ENCODE measurements around the gene AFF1.

The AFF1 gene, protein sequence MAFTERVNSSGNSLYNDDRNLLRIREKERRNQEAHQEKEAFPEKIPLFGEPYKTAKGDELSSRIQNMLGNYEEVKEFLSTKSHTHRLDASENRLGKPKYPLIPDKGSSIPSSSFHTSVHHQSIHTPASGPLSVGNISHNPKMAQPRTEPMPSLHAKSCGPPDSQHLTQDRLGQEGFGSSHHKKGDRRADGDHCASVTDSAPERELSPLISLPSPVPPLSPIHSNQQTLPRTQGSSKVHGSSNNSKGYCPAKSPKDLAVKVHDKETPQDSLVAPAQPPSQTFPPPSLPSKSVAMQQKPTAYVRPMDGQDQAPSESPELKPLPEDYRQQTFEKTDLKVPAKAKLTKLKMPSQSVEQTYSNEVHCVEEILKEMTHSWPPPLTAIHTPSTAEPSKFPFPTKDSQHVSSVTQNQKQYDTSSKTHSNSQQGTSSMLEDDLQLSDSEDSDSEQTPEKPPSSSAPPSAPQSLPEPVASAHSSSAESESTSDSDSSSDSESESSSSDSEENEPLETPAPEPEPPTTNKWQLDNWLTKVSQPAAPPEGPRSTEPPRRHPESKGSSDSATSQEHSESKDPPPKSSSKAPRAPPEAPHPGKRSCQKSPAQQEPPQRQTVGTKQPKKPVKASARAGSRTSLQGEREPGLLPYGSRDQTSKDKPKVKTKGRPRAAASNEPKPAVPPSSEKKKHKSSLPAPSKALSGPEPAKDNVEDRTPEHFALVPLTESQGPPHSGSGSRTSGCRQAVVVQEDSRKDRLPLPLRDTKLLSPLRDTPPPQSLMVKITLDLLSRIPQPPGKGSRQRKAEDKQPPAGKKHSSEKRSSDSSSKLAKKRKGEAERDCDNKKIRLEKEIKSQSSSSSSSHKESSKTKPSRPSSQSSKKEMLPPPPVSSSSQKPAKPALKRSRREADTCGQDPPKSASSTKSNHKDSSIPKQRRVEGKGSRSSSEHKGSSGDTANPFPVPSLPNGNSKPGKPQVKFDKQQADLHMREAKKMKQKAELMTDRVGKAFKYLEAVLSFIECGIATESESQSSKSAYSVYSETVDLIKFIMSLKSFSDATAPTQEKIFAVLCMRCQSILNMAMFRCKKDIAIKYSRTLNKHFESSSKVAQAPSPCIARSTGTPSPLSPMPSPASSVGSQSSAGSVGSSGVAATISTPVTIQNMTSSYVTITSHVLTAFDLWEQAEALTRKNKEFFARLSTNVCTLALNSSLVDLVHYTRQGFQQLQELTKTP

DNA sequence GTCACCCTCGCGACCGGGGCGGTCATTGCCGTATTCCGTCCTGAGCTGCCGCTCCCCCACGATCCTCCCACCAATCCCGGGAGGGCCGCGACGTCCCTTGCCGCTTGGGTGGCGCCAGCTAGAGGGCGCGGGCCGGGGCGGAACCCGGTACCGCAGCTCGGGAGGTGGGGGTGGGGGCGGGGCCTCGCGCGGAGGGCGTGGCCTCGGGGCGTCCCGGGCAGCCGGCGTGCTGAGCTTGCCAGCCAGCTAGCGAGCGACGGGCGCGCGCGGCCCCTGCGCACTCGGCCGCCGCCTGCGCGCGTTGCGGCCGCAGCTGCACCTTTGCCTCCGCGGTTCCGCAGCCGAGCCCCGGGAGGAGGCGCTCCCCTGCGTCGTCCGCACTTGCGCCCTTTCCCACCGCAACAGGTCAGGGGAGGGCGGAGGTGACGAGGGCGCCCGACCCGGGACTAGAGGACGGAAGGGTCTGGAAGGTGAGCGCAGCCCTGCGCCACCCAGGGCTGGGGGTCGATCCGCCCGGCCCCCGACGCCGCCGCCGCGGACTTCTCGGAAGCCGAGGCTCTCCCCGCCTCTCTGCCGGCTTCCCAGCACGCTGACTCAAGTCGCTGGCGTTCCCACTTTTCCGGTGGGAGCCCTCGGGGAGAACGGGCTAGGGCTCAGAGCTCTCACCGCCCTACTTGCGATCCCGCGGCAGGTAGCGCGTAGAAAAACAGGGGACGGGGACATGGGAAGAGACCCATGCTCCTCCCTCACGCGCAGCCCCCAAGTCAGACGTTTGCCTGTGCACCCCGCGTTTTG lies at the start of gene AFF1:
AFF1 (plus strand) TSS at position 241 of the 795 bp plus-strand sequence. CDS start 13,523 bp downstream, outside the sequence.
- peak; percentile 77 to 88 for DNase-seq

DNA sequence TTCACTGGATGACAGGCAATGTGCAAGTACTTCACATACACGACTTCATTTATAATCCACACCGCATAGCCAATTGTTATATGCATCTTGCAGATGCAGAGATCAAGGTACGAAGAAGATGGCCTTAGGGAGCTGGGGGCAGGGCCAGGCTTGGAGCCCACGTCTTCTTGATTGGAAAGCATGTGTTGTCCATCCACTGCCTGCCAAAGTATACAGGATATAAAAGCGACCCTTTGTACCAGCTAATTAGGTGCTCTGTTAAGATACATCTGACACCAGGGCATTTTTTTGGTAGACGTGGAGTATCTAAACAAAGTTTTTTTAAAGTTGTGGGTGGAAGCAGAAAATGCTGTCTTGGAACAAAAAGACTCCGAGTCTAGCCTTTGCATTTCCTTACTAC lies 44.0 kb upstream of the AFF1 start:
- no peak for DNase-seq

DNA sequence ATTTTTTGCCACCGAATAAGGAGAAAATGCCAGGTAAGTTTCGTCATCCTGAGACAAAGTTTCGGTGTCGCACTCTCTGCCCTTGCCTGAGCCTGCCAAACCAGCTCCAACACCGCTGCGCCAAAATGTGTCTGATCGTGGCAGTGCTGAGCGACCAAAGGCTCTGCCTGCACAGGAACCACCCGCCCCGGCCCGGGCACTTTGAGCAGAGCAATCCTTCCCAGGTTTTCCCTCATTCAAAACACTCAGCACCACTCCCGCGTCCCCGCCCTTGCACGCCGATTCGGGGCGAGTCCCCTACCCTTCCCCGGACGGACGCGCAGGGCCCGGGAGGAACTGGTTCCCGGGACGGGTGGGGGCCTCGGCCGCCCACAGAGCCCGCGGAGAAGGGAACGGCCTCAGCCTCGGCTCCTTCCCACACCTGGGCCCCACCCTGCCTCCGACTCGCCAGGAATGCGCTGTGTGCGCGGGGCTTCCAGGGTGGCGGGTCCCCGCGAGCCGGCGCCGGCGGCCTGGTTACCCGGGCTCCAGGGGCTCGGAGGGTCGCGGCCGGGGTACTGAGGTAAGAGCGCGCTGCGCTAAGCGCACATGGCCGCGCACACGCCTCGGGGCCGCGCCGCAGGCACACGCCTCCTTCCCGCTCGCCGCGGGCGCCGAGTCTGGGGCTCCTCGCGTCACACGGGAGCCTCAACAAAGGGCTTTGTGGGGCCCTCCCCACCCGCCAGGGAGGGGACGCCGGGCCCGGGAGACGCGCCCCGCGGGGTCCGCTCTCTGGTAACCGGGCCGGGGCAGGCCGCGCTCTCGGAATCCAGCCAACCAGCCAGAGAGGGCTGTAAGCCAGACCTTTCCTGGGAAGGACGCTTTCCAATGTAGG lies 42.8 kb upstream of the AFF1 start, which contains the start of gene C4orf36:
C4orf36 (minus strand) TSS at position 661 of the 874 bp plus-strand sequence. CDS start 902 bp downstream, outside the sequence.
- peak; percentile 51 to 65 for DNase-seq

DNA sequence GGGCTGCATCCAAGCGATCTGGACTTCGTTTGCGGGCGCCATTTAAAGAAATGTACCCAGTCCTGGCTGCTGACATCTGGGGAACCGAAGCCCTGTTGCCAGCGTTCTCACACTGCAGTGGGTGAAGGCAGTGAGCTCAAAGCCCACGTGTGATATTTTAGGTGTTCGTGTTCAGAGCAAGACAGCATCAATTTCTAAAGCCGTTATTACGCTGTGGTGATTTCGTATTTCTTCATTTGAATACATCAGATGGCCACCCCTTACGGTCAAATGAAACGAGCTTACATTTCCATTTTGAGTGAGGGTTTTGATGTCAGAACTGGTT lies 42.2 kb upstream of the AFF1 start:
- DNase-seq: no peak

DNA sequence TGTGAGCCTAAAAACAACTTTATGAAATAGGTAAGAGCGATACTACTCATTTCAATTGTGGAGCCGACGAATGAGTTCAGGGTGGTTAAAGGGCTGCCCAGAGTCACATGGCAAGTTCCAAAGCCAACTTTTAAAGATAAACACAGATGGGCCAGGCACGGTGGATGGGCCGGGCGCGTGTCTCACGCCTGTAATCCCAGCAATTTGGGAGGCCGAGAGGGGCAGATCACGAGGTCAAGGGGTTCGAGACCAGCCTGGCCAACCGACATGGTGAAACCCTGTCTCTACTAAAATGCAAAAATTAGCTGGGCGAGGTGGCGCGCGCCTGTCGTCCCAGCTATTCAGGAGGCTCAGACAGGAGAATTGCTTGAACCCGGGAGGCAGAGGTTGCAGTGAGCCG lies 41.7 kb upstream of the AFF1 start:
- no peak for DNase-seq

DNA sequence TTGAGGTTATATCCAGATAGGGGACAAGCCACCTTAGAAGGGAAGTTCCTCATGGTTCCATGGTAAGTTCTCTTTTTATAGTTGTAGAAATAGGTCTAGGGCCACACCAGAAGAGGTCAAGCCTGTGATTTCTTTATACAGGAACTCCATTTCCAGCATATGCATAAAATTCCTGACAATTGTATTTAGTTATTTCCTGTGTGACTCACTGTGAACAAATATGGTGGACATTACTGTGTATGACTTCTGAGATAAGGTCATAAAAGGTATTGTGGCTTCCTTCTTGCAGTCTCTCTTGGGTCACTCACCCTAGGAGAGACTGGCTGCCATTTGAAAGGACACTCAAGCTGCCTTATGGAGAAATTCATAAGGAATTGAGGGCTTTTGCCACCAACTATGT lies 40.4 kb upstream of the AFF1 start:
- DNase-seq: no peak

DNA sequence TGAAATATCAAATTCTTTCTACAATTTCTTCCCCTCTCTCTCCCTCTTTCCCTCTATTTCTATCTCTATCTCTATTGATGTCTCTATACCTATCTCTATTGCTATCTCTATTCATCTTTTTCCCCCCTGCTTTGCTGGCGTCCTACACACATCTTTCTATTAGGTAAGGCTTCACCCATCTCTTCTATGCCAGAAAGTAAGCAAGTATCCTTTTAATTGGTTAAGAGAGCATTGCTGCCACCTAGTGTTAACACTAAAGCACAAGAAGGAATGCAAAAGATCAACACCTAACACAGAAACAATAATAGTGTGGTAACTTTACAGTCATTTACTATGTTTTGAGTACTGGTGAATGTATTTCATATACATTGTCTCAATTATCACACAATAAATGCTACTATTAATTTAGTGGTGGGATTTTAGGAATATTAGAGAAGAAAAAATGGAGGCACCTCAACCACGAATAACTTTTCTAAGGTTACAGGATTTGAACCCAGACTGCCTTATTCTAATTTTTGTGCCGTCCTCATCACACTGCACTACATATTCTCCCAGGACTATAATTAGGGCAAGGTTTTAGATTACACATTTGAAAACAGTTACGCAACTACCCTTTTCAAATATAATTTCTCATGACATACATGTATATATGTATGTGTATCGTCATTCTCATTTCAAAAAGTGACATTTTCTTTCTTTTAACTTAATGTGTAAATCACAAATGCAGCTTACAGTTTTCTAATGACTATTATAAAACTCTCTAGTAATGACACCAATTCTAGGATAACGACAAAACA lies 38.9 kb upstream of the AFF1 start:
- DNase-seq: peak; percentile 6 to 32

DNA sequence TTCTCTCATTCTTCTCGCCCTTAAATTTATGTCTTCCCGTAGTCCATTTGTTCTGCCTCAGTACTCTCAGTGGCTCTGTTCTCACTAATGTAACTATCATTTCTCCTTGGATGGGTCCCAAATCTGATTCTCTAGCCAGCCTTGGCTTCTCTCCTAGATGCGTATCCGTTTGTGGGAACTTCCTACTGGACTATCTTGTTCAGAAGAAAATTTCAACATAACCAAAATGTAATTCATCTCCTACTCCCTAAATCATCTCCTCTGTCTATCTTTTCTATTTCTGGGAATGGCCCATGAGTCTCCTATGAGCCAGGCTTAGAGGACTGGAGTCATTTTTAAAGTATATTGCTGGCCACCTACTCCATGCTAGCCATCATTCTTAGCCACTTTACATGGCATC lies 38.2 kb upstream of the AFF1 start:
- no peak for DNase-seq

DNA sequence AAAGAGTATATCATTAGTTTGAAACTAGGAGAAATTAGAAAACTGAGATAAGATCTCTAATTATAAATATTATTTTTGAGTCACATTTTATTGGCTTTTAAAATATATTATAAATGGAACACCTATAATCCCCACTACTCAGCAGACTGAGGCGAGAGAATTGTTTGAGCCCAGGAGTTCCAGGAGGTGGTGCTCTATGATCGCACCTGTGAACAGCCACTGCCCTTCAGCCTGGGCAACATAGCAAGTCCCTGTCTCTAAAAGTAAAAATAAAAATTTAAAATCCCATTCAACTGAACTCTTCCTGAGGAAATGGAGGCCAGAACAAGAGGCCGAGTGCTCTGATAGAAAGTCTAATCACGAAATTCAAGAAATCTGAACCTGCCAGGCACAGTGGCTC lies 36.2 kb upstream of the AFF1 start:
- DNase-seq: no peak

DNA sequence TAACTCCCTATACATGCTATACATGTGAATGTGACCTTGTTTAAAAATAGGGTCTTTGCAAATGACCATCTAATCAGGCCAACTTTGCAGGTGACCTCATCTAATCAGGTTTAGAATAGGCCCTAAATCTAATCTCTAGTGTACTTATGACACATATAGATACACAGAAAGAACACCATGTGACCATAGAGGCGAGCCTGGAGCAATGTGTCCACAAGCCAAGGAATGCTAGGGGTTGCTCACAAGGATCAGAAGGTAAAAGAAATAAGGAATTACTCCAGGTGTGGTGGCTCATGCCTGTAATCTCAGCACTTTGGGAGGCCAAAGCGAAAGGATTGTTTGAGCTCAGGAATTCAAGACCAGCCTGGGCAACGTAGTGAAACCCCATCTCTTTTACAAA lies 32.9 kb upstream of the AFF1 start:
- DNase-seq: no peak

DNA sequence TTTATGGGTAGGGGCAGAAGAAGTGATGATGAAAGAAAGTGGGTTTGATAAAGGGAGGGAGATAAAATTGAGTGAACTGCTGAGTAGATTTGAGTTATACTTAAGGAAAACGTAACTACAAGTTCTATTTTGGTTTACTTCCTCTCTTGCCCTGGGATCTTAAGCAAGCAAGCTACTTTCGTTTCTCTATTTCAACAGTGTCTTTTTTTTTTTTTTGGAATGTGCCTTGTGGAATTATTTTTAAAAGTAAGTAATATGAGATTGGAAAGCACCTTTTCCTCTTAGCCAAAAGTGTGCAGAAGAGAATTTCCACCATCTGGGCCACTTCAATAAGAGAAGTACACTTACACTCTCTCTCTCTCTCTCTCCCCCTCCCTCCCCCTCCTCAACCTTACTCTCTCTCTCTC lies 26.6 kb upstream of the AFF1 start:
- no peak for DNase-seq

DNA sequence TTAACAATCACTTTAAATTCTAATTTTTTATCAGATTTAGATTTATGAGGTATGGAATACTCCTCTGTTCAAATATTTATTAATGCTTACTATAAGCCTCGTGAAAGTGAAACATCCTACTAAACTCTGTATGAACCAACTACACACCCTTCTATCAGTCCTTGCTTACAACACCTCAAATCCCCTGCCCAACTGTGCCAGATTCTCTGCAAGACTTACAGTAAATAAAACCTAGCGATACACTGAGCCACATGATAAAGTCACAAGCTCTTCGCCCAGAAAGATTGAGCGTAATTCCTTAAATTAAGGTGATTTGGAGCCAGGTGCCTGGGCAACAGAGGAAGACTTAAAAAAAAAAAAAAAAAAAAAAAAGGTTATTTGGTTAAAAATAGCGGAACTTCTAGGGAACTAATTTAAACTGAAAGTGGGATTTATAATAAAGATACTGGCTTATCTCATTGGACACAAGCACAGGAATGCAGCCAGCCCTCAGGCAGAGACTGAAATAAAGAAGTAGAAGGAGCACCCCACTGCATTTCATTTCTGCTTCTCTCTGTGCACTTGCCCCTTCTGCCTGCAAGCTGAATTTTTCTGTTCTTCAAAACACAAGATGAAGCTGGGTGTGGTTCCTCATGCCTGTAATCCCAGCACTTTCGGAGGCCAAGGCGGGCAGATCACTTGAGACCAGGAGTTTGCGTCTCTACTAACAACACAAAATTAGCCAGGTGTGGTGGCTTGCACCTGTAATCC lies 25.1 kb upstream of the AFF1 start:
- DNase-seq: no peak

DNA sequence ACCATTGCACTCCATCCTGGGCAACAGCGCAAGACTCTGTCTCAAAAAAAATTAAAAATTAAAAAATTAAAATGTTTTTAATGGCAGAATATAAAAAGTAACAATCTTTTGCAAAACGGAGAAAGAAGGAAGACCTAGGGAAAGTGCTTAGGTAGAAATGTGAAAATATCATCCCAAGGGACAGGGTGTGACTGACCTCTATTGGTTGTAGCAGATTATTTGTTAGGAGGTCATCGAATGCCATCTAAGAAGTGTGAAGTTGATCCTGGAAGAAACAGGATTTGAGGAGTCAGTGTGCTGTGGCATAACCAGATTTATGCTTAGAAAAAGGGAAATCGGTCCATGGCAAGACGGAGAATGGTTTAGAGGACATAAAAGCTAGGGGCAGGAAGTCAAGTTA lies 24.4 kb upstream of the AFF1 start:
- DNase-seq: no peak

DNA sequence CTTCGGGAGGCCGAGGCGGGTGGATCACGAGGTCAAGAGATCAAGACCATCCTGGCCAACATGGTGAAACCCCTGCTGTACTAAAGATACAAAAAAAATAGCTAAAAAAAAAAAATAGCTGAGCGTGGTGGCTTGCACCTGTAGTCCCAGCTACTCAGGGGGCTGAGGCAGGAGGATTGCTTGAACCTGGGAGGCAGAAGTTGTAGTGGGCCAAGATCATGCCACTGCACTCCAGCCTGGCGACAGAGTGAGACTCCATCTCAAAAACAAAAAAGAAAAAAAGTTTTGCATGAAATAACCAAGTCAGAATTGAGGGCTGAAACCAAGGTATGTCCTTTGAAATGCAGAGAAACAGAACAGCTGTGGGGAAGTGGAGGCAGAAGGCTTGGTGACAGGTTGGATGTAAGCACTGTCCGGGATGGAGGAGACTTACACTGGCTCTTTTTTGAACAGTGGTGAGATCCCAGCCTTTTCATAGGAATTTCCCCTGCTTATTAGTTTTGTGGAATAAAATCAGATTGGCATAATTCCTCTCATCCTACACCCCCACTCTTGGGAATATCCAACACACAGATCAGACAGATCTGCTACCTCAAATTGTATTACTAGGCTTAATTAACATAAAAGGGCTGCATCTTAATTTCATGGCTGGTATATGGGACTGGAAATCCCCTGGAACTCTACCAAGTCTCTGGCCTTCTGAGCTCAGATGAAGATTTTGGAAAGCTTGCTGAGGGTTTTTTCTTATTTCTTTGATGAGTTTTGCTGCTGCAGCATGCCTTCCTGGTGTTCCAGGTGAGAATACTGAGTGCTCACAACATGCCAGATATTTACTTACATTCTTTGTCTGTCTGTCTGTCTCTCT lies 23.8 kb upstream of the AFF1 start:
- no peak for DNase-seq

DNA sequence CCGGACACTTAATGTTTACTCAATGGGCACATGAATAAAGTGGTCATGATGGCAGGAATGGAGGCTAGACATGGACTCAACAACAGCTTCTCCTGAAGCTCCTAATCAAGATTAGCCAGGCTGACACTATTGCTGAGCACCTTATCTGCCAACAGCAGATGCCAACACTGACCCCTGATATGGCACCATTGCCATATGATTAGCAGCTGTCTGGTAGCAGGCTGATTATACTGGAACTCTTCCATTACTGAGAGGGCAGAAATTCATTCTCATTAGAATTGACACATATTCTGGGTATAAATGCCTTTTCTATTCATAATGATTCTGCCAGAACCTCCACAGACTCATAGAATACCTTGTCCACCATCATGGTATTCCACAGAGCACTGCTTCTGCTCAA lies 18.4 kb upstream of the AFF1 start:
- DNase-seq: no peak

DNA sequence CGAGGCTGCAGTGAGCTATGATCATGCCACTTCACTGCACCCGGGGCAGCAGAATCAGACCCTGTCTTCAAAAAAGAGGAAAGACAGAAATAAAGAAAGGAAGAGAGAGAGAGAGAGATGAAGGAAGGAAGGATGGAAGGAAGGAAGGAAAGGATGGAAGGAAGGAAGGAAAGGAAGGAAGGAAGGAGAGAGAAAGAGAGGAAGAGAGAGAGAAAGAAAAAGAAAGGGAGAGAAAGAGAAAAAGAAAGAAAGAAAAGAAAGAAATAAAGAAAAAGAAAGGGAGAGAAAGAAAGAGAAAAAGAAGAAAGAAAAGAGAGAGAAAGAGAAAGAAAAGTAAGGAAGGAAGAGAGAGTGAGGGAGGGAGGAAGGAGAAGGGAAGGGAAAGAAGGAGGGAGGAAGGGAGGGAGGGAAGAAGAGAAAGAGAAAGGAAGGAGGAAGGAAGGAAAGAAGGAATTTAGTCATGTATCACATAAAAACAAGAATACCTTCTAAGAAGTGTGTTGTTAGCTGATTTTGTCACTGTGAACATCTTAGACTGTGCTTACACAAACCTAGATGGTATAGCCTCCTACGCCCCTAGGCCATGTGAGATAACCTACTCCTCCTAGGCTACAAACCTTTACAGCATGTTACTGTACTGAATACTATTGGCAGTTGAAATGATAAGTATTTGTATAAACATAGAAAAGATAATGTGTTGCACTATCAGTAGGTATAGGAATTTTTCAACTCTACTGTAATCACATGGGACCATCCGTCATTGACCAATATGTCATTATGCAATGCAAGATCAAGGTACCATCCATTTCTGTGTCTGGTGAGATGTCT lies 17.4 kb upstream of the AFF1 start:
- DNase-seq: no peak

DNA sequence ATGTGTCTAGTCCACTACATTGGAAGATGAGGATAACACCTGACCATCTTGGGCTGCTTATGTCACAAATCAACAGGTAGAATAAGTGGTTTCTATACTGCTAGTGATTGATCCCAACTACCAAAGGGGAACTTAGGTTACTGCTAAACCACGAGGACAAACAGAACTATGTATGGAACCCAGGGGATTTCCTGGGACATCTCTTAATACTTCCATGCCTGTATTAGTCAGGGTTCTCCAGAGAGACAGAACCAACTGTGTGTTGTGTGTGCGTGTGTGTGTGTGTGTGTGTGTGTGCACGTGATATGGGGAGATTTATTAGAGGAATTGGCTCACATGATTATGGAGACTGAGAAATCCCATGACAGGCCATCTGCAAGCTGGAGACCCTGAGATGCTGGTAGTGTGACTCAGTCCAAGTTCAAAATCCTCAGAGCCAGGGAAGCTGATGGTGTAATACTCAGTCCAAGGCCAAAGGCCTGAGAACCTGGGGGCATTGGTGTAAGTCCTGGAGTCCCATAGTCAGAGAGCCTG lies 16.2 kb upstream of the AFF1 start:
- no peak for DNase-seq
